SK-N-MC (cell line): ENCODE results near the gene ANTXR2.

Source experiments
- EZH2 ChIP-seq: fragments of 200-600 bp; sonication (generic); IDR thresholded peaks from one replicate; pipeline ENCODE4 v1.6.1; 2017; ENCODE audit warnings: antibody characterized with exemption
- POLR2AphosphoS5 ChIP-seq: IDR thresholded peaks from 2 replicates; pipeline ENCODE4 v1.6.1; 2012; ENCODE audit warnings: mild to moderate bottlenecking, low read depth, low read length, borderline replicate concordance

- no peak for TF ChIP-seq POLR2AphosphoS5
- TF ChIP-seq EZH2, result no peak
Observed at GRCh38 chr4:79964020-79964399, 109.0 kb downstream of the ANTXR2 start.
